Measurements from ENCODE around the gene FAM72A. TPM values are rescaled to one million over a fixed set of nuclear protein-coding genes. Genes with fewer than 3 reads are reported as not detected.
"Not testable (repeated sequence)": the region's sequence is repeated elsewhere in the genome, so short reads cannot be mapped to it uniquely, and the experiment has no call there.

Gene FAM72A
- total and polyA plus RNA-seq, 2 donors (not counting 3 experiments of a cell fraction or from before 2014, with no cell fraction given): 3.4 to 9.6 TPM

DNA sequence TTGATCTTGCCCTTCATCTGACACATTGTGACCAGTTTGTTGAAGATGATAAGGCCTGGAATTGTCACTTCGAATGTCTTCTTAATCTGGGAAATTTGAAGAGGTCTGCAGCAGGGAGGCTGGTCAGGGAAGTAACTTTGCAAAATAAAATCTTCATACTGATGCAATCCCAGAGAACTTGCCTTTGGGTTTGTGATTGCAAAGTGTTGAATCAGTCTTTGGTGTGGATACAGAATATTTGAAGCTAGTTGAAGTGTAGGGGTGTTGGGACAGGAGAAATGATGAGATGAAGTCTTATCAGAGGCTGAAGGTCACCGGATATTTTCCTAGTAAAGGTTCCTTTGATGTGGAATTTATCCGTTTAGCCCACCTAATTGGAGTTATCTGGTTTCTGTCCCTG is 42.8 kb upstream of the FAM72A start:
- H4K20me1 ChIP-seq (replicated peaks; ENCODE audit: control insufficient read depth, extremely low read depth, insufficient read depth, low read length); DNase-seq (ENCODE audit: low read depth, low spot score); BruUV-seq (replicated peaks); H3K27ac ChIP-seq (ENCODE audit: insufficient read depth, low read depth, low read length); H3K4me1 ChIP-seq (ENCODE audit: control insufficient read depth, extremely low read depth, insufficient read depth, low read length); POLR2A ChIA-PET; intact Hi-C loops (cut with micrococcal nuclease); dilution Hi-C loops (cut with MboI; ENCODE audit: extremely low pct_ligation_motif_present, low sequenced_read_pairs); H3K27me3 ChIP-seq (ENCODE audit: control insufficient read depth in 2 of 2, insufficient read depth in 2 of 2, low read length in 2 of 2); FAIRE-seq; H3K9me3 ChIP-seq (replicated peaks; ENCODE audit: control insufficient read depth, insufficient read depth, low read length); H3K79me2 ChIP-seq (ENCODE audit: control insufficient read depth, insufficient read depth, low read length); H2AFZ ChIP-seq (ENCODE audit: low read depth, low read length); H3K4me2 ChIP-seq (ENCODE audit: insufficient read depth, low read length); H3K36me3 ChIP-seq (ENCODE audit: control insufficient read depth in 2 of 2, extremely low read depth in 1 of 2, insufficient read depth in 2 of 2, low read length in 2 of 2); H3K9me1 ChIP-seq (replicated peaks; ENCODE audit: control insufficient read depth, extremely low read depth, insufficient read depth, low read length); CTCF ChIA-PET; H3K4me3 ChIP-seq (replicated peaks in 1 of 3; ENCODE audit: insufficient read depth in 1 of 3, low read depth in 1 of 3, low read length in 3 of 3); H3K9ac ChIP-seq (replicated peaks; ENCODE audit: extremely low read depth, insufficient read depth, low read length): not testable (repeated sequence)

DNA sequence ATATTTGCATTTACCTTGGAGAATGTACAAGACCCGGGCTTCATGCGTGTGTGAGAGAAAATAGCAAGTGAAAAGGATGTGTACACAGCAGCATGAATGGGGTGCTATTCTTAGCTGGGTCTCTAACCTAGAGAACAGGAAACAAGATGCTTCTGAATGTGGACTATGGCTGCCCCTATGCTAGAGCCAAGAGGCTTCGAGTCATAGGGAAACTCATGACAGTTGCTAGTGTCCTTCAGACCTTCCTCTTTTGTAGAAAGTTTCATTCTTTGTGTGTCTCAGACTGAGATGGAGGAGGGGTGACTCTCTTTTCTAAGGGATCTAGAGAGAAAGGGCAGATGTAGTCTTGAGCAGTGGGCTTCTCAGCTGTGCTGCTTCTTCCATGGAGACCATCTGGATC is 40.7 kb upstream of the FAM72A start:
- H3K4me1 ChIP-seq (ENCODE audit: control insufficient read depth, extremely low read depth, insufficient read depth, low read length); CTCF ChIA-PET: not testable (repeated sequence)

DNA sequence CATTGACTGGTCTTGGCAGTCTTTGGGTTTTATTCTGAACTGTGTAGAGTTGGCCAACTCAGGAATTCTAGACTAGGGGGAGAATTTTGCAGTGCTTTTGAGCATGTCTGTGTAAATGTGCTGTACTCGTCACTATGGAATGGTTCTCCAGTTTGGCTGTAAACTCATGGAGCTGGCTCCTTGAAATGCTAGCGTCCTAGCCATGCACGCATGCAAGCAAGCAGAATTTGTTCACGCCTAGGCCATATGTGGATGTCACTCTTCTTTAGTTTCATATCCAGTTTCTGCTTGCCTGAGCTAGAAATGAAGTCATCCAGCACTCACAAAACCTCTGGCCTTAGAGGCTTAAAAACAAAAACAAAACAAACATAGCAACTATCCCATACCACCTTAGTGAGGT is 37.6 kb upstream of the FAM72A start:
- DNase-seq (ENCODE audit: low read depth, low spot score); H2AFZ ChIP-seq (ENCODE audit: low read depth, low read length); H3K4me3 ChIP-seq (replicated peaks in 1 of 3; ENCODE audit: insufficient read depth in 1 of 3, low read depth in 1 of 3, low read length in 3 of 3); H3K4me2 ChIP-seq (ENCODE audit: insufficient read depth, low read length); H3K9me1 ChIP-seq (replicated peaks; ENCODE audit: control insufficient read depth, extremely low read depth, insufficient read depth, low read length); H3K9ac ChIP-seq (replicated peaks; ENCODE audit: extremely low read depth, insufficient read depth, low read length); H4K20me1 ChIP-seq (replicated peaks; ENCODE audit: control insufficient read depth, extremely low read depth, insufficient read depth, low read length); intact Hi-C loops (cut with micrococcal nuclease); CTCF ChIA-PET; POLR2A ChIA-PET; H3K27ac ChIP-seq (ENCODE audit: insufficient read depth, low read depth, low read length); H3K27me3 ChIP-seq (ENCODE audit: control insufficient read depth in 2 of 2, insufficient read depth in 2 of 2, low read length in 2 of 2); H3K36me3 ChIP-seq (ENCODE audit: control insufficient read depth in 2 of 2, extremely low read depth in 1 of 2, insufficient read depth in 2 of 2, low read length in 2 of 2); dilution Hi-C loops (cut with MboI; ENCODE audit: extremely low pct_ligation_motif_present, low sequenced_read_pairs); FAIRE-seq; H3K9me3 ChIP-seq (replicated peaks; ENCODE audit: control insufficient read depth, insufficient read depth, low read length); H3K4me1 ChIP-seq (ENCODE audit: control insufficient read depth, extremely low read depth, insufficient read depth, low read length); H3K79me2 ChIP-seq (ENCODE audit: control insufficient read depth, insufficient read depth, low read length); BruUV-seq (replicated peaks): not testable (repeated sequence)

More for the DNA sequence above, 40.7 kb upstream of the FAM72A start:
- H3K79me2 ChIP-seq (ENCODE audit: control insufficient read depth, insufficient read depth, low read length); POLR2A ChIA-PET; dilution Hi-C loops (cut with MboI; ENCODE audit: extremely low pct_ligation_motif_present, low sequenced_read_pairs); intact Hi-C loops (cut with micrococcal nuclease); BruUV-seq (replicated peaks); FAIRE-seq; H3K36me3 ChIP-seq (ENCODE audit: control insufficient read depth in 2 of 2, extremely low read depth in 1 of 2, insufficient read depth in 2 of 2, low read length in 2 of 2); DNase-seq (ENCODE audit: low read depth, low spot score); H3K9me3 ChIP-seq (replicated peaks; ENCODE audit: control insufficient read depth, insufficient read depth, low read length); H2AFZ ChIP-seq (ENCODE audit: low read depth, low read length); H3K9ac ChIP-seq (replicated peaks; ENCODE audit: extremely low read depth, insufficient read depth, low read length); H3K4me3 ChIP-seq (replicated peaks in 1 of 3; ENCODE audit: insufficient read depth in 1 of 3, low read depth in 1 of 3, low read length in 3 of 3); H4K20me1 ChIP-seq (replicated peaks; ENCODE audit: control insufficient read depth, extremely low read depth, insufficient read depth, low read length); H3K9me1 ChIP-seq (replicated peaks; ENCODE audit: control insufficient read depth, extremely low read depth, insufficient read depth, low read length); H3K4me2 ChIP-seq (ENCODE audit: insufficient read depth, low read length); H3K27ac ChIP-seq (ENCODE audit: insufficient read depth, low read depth, low read length); H3K27me3 ChIP-seq (ENCODE audit: control insufficient read depth in 2 of 2, insufficient read depth in 2 of 2, low read length in 2 of 2): not testable (repeated sequence)

DNA sequence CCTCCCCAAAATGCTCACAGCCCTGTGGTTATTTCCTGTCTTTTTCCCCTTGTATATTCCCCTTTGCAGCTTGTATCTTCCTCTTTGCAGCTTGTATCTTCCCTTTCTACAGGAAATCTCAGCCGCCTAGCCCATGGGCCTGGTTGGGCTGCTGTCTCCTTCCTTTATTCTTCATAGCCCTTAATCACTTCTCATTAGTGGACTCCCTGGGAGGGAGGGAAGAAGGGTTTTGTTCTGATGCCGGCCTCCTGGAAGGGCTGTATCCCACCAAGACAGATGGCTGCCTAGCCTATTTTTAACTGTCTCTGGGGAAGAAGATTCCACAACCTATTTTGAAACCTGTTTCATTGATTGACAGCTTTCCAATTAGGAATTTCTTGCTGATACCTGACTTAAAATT is 32.6 kb upstream of the FAM72A start:
- H2AFZ ChIP-seq (ENCODE audit: low read depth, low read length); H4K20me1 ChIP-seq (replicated peaks; ENCODE audit: control insufficient read depth, extremely low read depth, insufficient read depth, low read length); CTCF ChIA-PET; H3K9ac ChIP-seq (replicated peaks; ENCODE audit: extremely low read depth, insufficient read depth, low read length); H3K4me3 ChIP-seq (replicated peaks in 1 of 3; ENCODE audit: insufficient read depth in 1 of 3, low read depth in 1 of 3, low read length in 3 of 3); H3K9me3 ChIP-seq (replicated peaks; ENCODE audit: control insufficient read depth, insufficient read depth, low read length); H3K4me1 ChIP-seq (ENCODE audit: control insufficient read depth, extremely low read depth, insufficient read depth, low read length); intact Hi-C loops (cut with micrococcal nuclease); FAIRE-seq; H3K4me2 ChIP-seq (ENCODE audit: insufficient read depth, low read length); BruUV-seq (replicated peaks); dilution Hi-C loops (cut with MboI; ENCODE audit: extremely low pct_ligation_motif_present, low sequenced_read_pairs); H3K36me3 ChIP-seq (ENCODE audit: control insufficient read depth in 2 of 2, extremely low read depth in 1 of 2, insufficient read depth in 2 of 2, low read length in 2 of 2); DNase-seq (ENCODE audit: low read depth, low spot score); H3K27me3 ChIP-seq (ENCODE audit: control insufficient read depth in 2 of 2, insufficient read depth in 2 of 2, low read length in 2 of 2); H3K9me1 ChIP-seq (replicated peaks; ENCODE audit: control insufficient read depth, extremely low read depth, insufficient read depth, low read length); H3K27ac ChIP-seq (ENCODE audit: insufficient read depth, low read depth, low read length); POLR2A ChIA-PET; H3K79me2 ChIP-seq (ENCODE audit: control insufficient read depth, insufficient read depth, low read length): not testable (repeated sequence)
